ENCODE data around the gene ANK2.

ANK2 gene

DNA sequence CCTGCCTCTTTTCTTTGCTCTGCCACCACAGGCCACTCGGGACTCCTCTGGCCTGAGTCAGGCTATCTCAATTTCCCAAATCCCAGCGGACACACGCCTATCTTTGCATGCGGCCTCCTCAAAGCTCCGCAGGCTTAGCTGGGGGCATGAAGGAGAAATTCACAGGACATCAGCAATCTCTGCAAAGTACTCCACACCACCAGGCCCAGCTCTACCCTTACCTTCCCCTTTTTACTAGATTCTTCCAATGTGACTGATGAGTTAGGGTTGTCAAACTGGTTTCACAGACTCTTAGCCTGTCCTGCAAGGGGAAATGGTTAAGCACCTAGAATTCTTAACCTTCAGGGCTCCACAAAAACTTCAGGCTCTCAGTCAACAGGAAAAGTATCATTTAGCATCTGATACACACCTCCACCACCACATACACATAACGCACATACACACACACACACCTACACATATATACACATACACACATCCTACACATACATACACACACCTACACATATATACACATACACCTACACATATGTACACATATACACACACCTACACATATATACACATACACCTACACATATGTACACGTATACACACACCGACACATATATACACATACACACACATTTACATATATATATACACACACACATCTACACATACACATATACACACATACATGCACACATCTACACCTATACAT is 349.1 kb downstream of the ANK2 start:
- no peak for DNase-seq (ENCODE audit: low spot score)

GRCh38 chr4:113404167-113404571 is 354.7 kb downstream of the ANK2 start:
- DNase-seq (ENCODE audit: low spot score), result no peak

DNA sequence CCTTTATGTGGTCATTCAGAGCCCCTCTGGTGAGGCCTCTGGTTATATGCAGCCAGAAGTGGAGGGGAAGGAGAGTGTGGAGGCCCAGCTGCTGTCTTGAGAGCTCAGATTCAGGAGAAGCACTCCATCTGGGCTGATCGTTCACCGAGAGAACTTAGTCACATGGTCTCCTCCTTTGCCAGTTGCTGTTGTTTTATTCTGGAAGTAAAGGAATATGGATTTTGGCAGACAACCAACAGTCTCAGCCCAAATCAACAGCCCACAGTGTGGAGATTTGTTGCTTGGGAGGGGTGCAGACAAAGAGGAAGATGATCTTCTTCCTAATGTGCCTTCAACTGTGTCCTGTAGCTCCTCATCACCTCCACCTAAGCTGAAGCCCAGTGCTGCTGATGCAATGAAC is 355.4 kb downstream of the ANK2 start:
- no peak for DNase-seq (ENCODE audit: low spot score)

GRCh38 chr4:113405874-113406722 is 356.6 kb downstream of the ANK2 start:
- no peak for DNase-seq (ENCODE audit: low spot score)

DNA sequence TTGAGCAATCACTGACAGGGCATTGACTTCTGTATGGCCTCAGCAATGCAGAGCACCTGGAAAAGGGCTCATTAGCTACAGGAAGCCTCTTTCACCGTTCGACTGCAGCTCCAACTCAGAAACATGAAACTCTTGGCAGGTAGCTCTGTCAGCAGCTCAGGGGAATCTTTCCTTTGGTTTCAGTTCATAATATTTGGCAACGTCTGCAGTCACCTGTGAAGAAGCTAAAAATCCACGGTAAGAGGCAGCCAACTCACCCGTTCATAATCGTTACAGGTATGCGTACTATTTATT is 357.2 kb downstream of the ANK2 start:
- no peak for DNase-seq (ENCODE audit: low spot score)

DNA sequence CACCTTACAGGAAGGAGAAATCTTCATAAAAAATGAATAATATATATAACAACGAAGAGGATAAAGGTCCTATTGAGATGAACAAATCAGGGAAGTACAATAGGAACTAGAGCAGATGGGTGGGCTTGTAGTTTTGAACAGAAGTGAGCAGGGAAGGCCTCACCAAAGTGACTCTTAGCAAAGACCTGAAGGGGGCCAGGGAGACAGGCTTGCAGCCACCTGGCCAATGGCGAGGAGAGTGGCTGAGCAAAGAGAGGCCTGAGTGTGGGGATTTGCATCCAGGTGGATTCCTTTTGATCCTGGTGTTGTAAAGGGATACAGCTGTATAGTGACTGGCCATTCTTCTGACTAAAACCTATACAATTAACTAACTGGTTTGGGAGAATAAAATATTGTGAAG is 358.0 kb downstream of the ANK2 start:
- DNase-seq (ENCODE audit: low spot score), result no peak

DNA sequence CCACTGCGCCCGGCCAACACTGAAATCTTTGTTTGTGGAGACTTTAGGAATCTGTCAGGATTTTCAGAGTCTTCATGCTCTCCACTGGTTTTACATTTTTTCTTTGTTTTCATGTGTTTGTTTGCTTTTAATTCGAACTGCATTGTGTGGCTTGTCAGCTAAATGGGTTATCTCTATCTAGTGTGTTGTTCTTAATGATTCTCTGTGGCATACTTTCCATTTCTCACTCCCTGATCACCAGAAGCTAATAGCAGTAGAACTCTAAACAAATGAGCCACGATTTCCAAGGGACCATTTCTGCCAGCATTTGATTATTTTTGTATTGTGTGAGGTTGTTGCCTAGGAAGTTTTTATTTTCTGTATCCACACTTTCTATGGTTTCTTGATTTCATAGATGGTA is 359.7 kb downstream of the ANK2 start:
- no peak for DNase-seq (ENCODE audit: low spot score)

DNA sequence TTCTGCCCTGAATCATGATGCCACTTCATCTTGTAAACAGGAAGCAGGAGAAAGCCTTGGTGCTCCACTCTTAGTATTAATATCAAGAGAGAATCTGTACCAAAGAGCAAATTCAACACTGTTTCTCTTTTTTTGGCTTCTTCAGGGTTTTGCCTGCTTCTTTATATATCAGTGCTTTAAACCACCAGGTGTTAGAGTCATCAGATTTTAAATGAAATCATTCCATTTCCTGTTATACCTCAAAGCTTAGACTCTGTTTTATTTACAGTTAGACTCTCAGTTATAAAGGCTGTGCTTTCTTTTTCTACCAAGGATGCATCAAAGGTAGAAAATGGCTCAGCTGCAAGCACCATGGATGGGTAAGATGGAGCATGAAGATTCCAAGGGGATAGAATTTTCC is 361.2 kb downstream of the ANK2 start:
- DNase-seq (ENCODE audit: low spot score), result no peak

GRCh38 chr4:113411496-113411938 is 362.1 kb downstream of the ANK2 start:
- no peak for DNase-seq (ENCODE audit: low spot score)

- DNase-seq (ENCODE audit: low spot score), result no peak
Measured at GRCh38 chr4:113419631-113420030, 370.2 kb downstream of the ANK2 start.

DNA sequence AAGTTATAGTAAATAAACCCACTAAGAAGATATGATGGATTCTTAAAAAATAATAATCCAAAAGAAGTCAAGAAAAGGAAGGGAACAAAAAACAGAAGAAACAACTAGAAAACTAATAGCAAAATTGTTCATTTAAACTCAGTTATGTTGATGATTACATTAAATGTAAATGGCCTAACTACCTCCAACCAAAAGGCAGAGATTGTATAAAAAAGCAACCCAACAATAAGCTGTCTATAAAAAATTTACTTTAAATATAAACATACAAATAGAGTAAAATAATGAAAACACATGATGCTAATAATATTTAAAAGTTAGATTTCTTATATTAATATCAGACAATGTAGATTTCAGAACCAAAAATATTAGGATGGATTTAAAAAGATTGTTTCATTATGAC is 371.5 kb downstream of the ANK2 start:
- no peak for DNase-seq (ENCODE audit: low spot score)

DNA sequence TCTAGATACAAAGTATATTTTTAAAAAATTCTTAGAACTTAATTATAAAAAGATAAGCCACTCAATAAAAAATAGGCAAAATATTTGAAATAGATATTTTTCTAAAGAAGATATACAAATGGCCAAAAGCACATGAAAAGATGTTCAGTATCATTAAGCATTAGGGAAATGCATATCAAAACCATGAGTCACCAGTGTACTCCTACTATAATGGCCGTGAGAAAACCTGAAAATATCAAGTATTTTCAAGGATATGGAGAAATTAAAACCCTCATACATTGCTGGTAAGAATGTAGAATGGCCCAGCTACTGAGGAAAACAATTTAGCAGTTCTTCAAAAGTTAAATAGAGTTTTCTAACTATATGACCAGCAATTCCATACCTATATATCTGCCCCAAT is 374.2 kb downstream of the ANK2 start:
- no peak for DNase-seq (ENCODE audit: low spot score)

- DNase-seq (ENCODE audit: low spot score), result no peak
Measured at GRCh38 chr4:113433116-113433515, 383.7 kb downstream of the ANK2 start.

Measured in hematopoietic multipotent progenitor cell treated with erythropoietin and hydrocortisone succinate and interleukin-3 and kit ligand, for 17 days (in vitro differentiated cells).